SK-N-SH (cell line): ENCODE results near the gene MMD2. TPM values are rescaled to one million over a fixed set of nuclear protein-coding genes. Genes with fewer than 3 reads are reported as not detected.

Source experiments
- CTCF ChIA-PET: fragments of 300-600, 350-600 bp; formaldehyde crosslinking; extraction: SDS; loops from one replicate; lab custom pipeline; 2021; lab: Yijun Ruan, JAX
- POLR2A ChIA-PET: fragments of 350-600 bp; sonication (Branson Sonifier 250); formaldehyde crosslinking; extraction: SDS; loops from one replicate; lab custom pipeline; 2020; ENCODE audit warnings: antibody characterized with exemption, inconsistent platforms; lab: Yijun Ruan, JAX
- DNase-seq: peaks from one replicate; pipeline ENCODE4 v3.0.0; 2012
- H2AFZ ChIP-seq: fragments of 200-600 bp; sonication (generic); 2 replicates; pipeline ENCODE4 v1.8.1; 2016; ENCODE audit warnings: antibody characterized with exemption, mild to moderate bottlenecking, low read depth
- H3F3A ChIP-seq: fragments of 200-600 bp; sonication (generic); replicated peaks from 2 replicates; pipeline ENCODE3; 2016; ENCODE audit warnings: antibody characterized with exemption, mild to moderate bottlenecking; ENCODE audit not compliant: insufficient read depth
- H3K27ac ChIP-seq, 2 experiments: fragments of 200-500 bp in 1 of 2; fragments of 200-600 bp in 1 of 2; sonication (Bioruptor generic) in 1 of 2; sonication (generic), shearing (Covaris generic) in 1 of 2; 2 replicates each; pipeline versions ENCODE4 v1.5.1 to v1.6.1; 2014 to 2016; ENCODE audit warnings: low read depth in 2 of 2, inconsistent platforms in 1 of 2, low read length in 1 of 2, mild to moderate bottlenecking in 1 of 2, mixed read lengths in 1 of 2
- H3K27me3 ChIP-seq: fragments of 200-600 bp; sonication (generic), shearing (Covaris generic); 2 replicates; pipeline ENCODE4 v1.6.1; 2016; ENCODE audit warnings: mixed run types; ENCODE audit not compliant: insufficient read depth
- H3K36me3 ChIP-seq, 2 experiments: fragments of 200-500 bp in 1 of 2; fragments of 200-600 bp in 1 of 2; sonication (Bioruptor generic) in 1 of 2; sonication (generic) in 1 of 2; replicated peaks in 1 of 2; 2 replicates each; pipeline versions ENCODE3 to v1.5.1; 2014 to 2016; ENCODE audit warnings: low read length in 1 of 2, mild to moderate bottlenecking in 1 of 2; ENCODE audit not compliant: insufficient read depth in 2 of 2, control insufficient read depth in 1 of 2
- H3K4me1 ChIP-seq, 2 experiments: fragments of 200-500 bp in 1 of 2; fragments of 200-600 bp in 1 of 2; sonication (Bioruptor generic) in 1 of 2; sonication (generic), shearing (Covaris generic) in 1 of 2; 2 replicates each; pipeline versions ENCODE4 v1.5.1 to v1.6.1; 2014 to 2016; ENCODE audit warnings: low read depth in 1 of 2, low read length in 1 of 2, mixed run types in 1 of 2; ENCODE audit not compliant: insufficient read depth in 2 of 2, control insufficient read depth in 1 of 2
- H3K4me2 ChIP-seq: fragments of 200-600 bp; sonication (generic), shearing (Covaris generic); 2 replicates; pipeline ENCODE4 v1.6.1; 2017; ENCODE audit warnings: mixed run types
- H3K4me3 ChIP-seq, 2 experiments: fragments of 200-500 bp in 1 of 2; fragments of 200-600 bp in 1 of 2; sonication (Bioruptor generic) in 1 of 2; sonication (generic), shearing (Covaris generic) in 1 of 2; 2 replicates each; pipeline versions ENCODE4 v1.5.1 to v1.8.1; 2014 to 2016; ENCODE audit warnings: low read depth in 2 of 2, inconsistent platforms in 1 of 2, low read length in 1 of 2, mild to moderate bottlenecking in 1 of 2, mixed read lengths in 1 of 2, moderate library complexity in 1 of 2
- H3K79me2 ChIP-seq: fragments of 200-600 bp; sonication (generic); 2 replicates; pipeline ENCODE4 v1.8.1; 2017; ENCODE audit warnings: mild to moderate bottlenecking; ENCODE audit not compliant: insufficient read depth
- H3K9ac ChIP-seq: fragments of 200-600 bp; sonication (generic); 2 replicates; pipeline ENCODE4 v1.6.1; 2017; ENCODE audit warnings: mixed run types
- H3K9me2 ChIP-seq: fragments of 200-600 bp; sonication (generic); 2 replicates; pipeline ENCODE4 v1.6.1; 2017; ENCODE audit warnings: mixed run types
- H3K9me3 ChIP-seq: fragments of 200-600 bp; sonication (generic); 2 replicates; pipeline ENCODE4 v1.6.1; 2017; ENCODE audit warnings: mixed run types, mild to moderate bottlenecking, moderate library complexity
- H4K20me1 ChIP-seq: fragments of 200-600 bp; sonication (generic); 2 replicates; pipeline ENCODE4 v1.6.1; 2017; ENCODE audit warnings: mild to moderate bottlenecking, mixed run types; ENCODE audit not compliant: insufficient read depth
- CHD2 ChIP-seq: fragments of 150-350 bp; IDR thresholded peaks from 2 replicates; pipeline ENCODE4 v1.6.1; 2018; ENCODE audit warnings: low read length; ENCODE audit not compliant: partially characterized antibody
- EP300 ChIP-seq, 2 experiments: IDR thresholded peaks; 2 replicates each; pipeline versions ENCODE4 v1.4.0 to v1.6.1; 2012; ENCODE audit warnings: borderline replicate concordance in 1 of 2, low read depth in 1 of 2, low read length in 1 of 2
- EZH2phosphoT487 ChIP-seq: fragments of 200-600 bp; sonication (generic); IDR thresholded peaks from 2 replicates; pipeline ENCODE4 v1.6.1; 2017; ENCODE audit warnings: low read depth, mixed run types, mild to moderate bottlenecking, antibody characterized with exemption, moderate library complexity, borderline replicate concordance
- FOSL2 ChIP-seq: IDR thresholded peaks from 2 replicates; pipeline ENCODE4 v1.4.0; 2012; ENCODE audit warnings: low read depth, mild to moderate bottlenecking, moderate library complexity, borderline replicate concordance
- GABPA ChIP-seq: IDR thresholded peaks from 2 replicates; pipeline ENCODE4 v1.4.0; 2012; ENCODE audit warnings: low read depth, mild to moderate bottlenecking
- GATA2 ChIP-seq: sonication (generic); formaldehyde crosslinking; IDR thresholded peaks from 2 replicates; pipeline ENCODE4 v1.5.0; 2020; ENCODE audit warnings: mild to moderate bottlenecking, missing genetic modification reagents
- MEF2A ChIP-seq: IDR thresholded peaks from 2 replicates; pipeline ENCODE4 v1.4.0; 2012; ENCODE audit warnings: low read depth, borderline replicate concordance
- MXI1 ChIP-seq: IDR thresholded peaks from 2 replicates; pipeline ENCODE4 v1.6.1; 2012; ENCODE audit warnings: mild to moderate bottlenecking, low read depth, low read length, improper control_type of control experiment
- POLR2AphosphoS5 ChIP-seq: IDR thresholded peaks from 2 replicates; pipeline ENCODE4 v1.6.1; 2012; ENCODE audit warnings: low read depth, low read length
- RCOR1 ChIP-seq: fragments of 150-350 bp; IDR thresholded peaks from 2 replicates; pipeline ENCODE4 v1.6.1; 2017; ENCODE audit warnings: antibody characterized with exemption, low read length
- RXRA ChIP-seq: IDR thresholded peaks from 2 replicates; pipeline ENCODE4 v1.4.0; 2012; ENCODE audit warnings: low read depth, mild to moderate bottlenecking, borderline replicate concordance
- SMC3 ChIP-seq: IDR thresholded peaks from 2 replicates; pipeline ENCODE4 v1.6.1; 2012; ENCODE audit warnings: low read depth, low read length, improper control_type of control experiment
- TAF1 ChIP-seq: IDR thresholded peaks from 2 replicates; pipeline ENCODE4 v1.6.1; 2012; ENCODE audit warnings: low read depth, mild to moderate bottlenecking, low read length, moderate library complexity, borderline replicate concordance
- TCF12 ChIP-seq: IDR thresholded peaks from 2 replicates; pipeline ENCODE4 v1.4.0; 2012
- YY1 ChIP-seq: IDR thresholded peaks from 2 replicates; pipeline ENCODE4 v1.4.0; 2012; ENCODE audit warnings: low read depth, mild to moderate bottlenecking
- WGBS: methylation state at CpG from one replicate; pipeline ENCODE4 v1.1.6; 2017; ENCODE audit warnings: low lambda C conversion rate; 5-methylcytosine and 5-hydroxymethylcytosine counted together
- polyA plus RNA-seq, 3 experiments: library from polyadenylated mRNA; depleted of rRNA; stranded (reverse); fragments of >200 nt; gene quantifications; 2 replicates each; pipeline ENCODE4 v1.2.3, GENCODE V29; 2012
- TF ChIP-seq, protein P1 (sequence below): IDR thresholded peaks from 2 replicates; pipeline ENCODE4 v1.6.1; 2012; ENCODE audit warnings: mild to moderate bottlenecking, low read depth, low read length, moderate library complexity
- TF ChIP-seq, protein P2 (sequence below): fragments of 200-600 bp; sonication (generic); IDR thresholded peaks from 2 replicates; pipeline ENCODE4 v1.6.1; 2017; ENCODE audit warnings: antibody characterized with exemption, mild to moderate bottlenecking, moderate library complexity
- TF ChIP-seq, protein P3 (sequence below): IDR thresholded peaks from 2 replicates; pipeline ENCODE4 v1.4.0; 2012; ENCODE audit warnings: low read depth, borderline replicate concordance
- TF ChIP-seq, protein P4 (sequence below): fragments of 150-350 bp; IDR thresholded peaks from 2 replicates; pipeline ENCODE4 v1.6.1; 2017; ENCODE audit warnings: antibody characterized with exemption, low read length, low read depth, borderline replicate concordance
- TF ChIP-seq, protein P5 (sequence below): IDR thresholded peaks from 2 replicates; pipeline ENCODE4; 2012

The MMD2 gene
- polyA plus RNA-seq, 1 of the 3 experiments (the other 2 are of a cell fraction): not detected

DNA sequence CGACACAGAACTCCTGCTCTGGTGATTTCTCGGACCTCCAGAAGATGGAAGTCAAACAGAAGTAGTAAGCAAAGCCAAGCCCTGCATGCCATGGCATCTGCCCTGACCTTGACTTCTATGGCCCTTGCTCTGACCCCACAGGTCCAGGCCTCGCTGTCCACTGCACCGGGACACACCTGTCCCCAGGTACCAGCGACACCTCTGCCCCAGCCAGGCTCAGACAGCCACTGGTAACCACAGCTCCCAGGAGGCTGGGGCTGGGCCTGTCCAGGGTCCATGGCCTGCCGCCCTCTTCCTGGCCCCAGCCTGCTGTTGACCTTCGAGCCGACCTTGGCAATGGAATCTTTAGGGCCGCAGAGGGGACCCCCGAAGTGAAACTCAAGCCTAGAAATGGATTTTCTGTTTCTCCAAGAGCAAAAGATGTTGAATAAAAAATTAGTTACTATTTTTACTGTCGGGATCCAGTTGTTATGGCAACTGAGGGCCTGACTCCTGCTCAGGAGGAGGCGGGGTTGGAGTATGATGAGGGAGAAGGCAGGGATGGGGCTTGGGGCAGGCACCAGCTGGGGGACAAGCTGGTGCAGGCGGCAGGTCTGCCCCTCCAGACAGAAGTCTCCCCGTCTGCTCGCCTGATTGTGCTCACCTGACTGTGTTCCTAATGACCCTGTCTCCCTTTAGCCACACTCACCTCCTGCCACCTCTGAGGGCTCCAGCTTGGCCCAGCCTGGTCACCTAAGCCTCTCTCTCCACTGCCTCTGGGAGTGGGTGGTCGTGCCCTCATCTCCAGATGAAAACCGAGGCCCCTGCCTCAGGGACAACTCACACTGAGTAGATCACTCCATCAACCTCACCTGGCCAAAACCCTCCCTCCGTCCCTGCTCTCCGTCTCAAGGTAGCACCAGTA, 4.1 kb upstream of the MMD2 start:
- H2AFZ ChIP-seq: no peak overlapping the region
- H3K4me1 ChIP-seq: no peaks in the 10 kb centered on the region; a peak in 1 of 4 replicates
- no peaks in the 10 kb centered on the region for H3K36me3 ChIP-seq
- H3K9me2 ChIP-seq: no peaks in the 10 kb centered on the region
- no peak overlapping the region for H3K9ac ChIP-seq
- no peaks in the 10 kb centered on the region for H3F3A ChIP-seq
- H4K20me1 ChIP-seq: no peaks in the 10 kb centered on the region
- no peak overlapping the region for H3K4me3 ChIP-seq
- no peak overlapping the region for H3K27ac ChIP-seq
- ChIA-PET POLR2A (no interaction called here), CTCF (interaction anchor here (0.6 to 4.4 kb wide), 4 partner anchors 10 to 199 kb away, joined by 4 to 28 read pairs (median 7); partner anchors contain the start of gene RADIL)
- H3K27me3 ChIP-seq: peaks cover 31% of the 10 kb centered on the region
- H3K9me3 ChIP-seq: no peaks in the 10 kb centered on the region
- TF ChIP-seq TCF12 (no peak), EZH2phosphoT487 (no peak), RXRA (no peak), MEF2A (no peak), POLR2AphosphoS5 (no peak), TAF1 (no peak), GATA2 (CRISPR knock-in tag) (no peak), YY1 (no peak), GABPA (no peak), SMC3 (no peak), CHD2 (no peak), FOSL2 (no peak), EP300 (IDR thresholded peaks at IDR 0.05; ENCODE audit: borderline replicate concordance in 1 of 2, low read depth in 1 of 2, low read length in 1 of 2) (no peak), RCOR1 (no peak), MXI1 (no peak)
- TF ChIP-seq, protein P1, sequence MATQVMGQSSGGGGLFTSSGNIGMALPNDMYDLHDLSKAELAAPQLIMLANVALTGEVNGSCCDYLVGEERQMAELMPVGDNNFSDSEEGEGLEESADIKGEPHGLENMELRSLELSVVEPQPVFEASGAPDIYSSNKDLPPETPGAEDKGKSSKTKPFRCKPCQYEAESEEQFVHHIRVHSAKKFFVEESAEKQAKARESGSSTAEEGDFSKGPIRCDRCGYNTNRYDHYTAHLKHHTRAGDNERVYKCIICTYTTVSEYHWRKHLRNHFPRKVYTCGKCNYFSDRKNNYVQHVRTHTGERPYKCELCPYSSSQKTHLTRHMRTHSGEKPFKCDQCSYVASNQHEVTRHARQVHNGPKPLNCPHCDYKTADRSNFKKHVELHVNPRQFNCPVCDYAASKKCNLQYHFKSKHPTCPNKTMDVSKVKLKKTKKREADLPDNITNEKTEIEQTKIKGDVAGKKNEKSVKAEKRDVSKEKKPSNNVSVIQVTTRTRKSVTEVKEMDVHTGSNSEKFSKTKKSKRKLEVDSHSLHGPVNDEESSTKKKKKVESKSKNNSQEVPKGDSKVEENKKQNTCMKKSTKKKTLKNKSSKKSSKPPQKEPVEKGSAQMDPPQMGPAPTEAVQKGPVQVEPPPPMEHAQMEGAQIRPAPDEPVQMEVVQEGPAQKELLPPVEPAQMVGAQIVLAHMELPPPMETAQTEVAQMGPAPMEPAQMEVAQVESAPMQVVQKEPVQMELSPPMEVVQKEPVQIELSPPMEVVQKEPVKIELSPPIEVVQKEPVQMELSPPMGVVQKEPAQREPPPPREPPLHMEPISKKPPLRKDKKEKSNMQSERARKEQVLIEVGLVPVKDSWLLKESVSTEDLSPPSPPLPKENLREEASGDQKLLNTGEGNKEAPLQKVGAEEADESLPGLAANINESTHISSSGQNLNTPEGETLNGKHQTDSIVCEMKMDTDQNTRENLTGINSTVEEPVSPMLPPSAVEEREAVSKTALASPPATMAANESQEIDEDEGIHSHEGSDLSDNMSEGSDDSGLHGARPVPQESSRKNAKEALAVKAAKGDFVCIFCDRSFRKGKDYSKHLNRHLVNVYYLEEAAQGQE: no peak
- TF ChIP-seq, protein P2, sequence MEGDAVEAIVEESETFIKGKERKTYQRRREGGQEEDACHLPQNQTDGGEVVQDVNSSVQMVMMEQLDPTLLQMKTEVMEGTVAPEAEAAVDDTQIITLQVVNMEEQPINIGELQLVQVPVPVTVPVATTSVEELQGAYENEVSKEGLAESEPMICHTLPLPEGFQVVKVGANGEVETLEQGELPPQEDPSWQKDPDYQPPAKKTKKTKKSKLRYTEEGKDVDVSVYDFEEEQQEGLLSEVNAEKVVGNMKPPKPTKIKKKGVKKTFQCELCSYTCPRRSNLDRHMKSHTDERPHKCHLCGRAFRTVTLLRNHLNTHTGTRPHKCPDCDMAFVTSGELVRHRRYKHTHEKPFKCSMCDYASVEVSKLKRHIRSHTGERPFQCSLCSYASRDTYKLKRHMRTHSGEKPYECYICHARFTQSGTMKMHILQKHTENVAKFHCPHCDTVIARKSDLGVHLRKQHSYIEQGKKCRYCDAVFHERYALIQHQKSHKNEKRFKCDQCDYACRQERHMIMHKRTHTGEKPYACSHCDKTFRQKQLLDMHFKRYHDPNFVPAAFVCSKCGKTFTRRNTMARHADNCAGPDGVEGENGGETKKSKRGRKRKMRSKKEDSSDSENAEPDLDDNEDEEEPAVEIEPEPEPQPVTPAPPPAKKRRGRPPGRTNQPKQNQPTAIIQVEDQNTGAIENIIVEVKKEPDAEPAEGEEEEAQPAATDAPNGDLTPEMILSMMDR: no peak
- TF ChIP-seq, protein P3, sequence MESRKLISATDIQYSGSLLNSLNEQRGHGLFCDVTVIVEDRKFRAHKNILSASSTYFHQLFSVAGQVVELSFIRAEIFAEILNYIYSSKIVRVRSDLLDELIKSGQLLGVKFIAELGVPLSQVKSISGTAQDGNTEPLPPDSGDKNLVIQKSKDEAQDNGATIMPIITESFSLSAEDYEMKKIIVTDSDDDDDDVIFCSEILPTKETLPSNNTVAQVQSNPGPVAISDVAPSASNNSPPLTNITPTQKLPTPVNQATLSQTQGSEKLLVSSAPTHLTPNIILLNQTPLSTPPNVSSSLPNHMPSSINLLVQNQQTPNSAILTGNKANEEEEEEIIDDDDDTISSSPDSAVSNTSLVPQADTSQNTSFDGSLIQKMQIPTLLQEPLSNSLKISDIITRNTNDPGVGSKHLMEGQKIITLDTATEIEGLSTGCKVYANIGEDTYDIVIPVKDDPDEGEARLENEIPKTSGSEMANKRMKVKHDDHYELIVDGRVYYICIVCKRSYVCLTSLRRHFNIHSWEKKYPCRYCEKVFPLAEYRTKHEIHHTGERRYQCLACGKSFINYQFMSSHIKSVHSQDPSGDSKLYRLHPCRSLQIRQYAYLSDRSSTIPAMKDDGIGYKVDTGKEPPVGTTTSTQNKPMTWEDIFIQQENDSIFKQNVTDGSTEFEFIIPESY: no peak
- TF ChIP-seq, protein P4, sequence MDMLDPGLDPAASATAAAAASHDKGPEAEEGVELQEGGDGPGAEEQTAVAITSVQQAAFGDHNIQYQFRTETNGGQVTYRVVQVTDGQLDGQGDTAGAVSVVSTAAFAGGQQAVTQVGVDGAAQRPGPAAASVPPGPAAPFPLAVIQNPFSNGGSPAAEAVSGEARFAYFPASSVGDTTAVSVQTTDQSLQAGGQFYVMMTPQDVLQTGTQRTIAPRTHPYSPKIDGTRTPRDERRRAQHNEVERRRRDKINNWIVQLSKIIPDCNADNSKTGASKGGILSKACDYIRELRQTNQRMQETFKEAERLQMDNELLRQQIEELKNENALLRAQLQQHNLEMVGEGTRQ: no peak
- TF ChIP-seq, protein P5, sequence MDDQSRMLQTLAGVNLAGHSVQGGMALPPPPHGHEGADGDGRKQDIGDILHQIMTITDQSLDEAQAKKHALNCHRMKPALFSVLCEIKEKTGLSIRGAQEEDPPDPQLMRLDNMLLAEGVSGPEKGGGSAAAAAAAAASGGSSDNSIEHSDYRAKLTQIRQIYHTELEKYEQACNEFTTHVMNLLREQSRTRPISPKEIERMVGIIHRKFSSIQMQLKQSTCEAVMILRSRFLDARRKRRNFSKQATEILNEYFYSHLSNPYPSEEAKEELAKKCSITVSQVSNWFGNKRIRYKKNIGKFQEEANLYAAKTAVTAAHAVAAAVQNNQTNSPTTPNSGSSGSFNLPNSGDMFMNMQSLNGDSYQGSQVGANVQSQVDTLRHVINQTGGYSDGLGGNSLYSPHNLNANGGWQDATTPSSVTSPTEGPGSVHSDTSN: no peak
- H3K79me2 ChIP-seq: no peaks in the 10 kb centered on the region
- DNase-seq: no peak
- H3K4me2 ChIP-seq: no peak overlapping the region
- WGBS: 54% methylated on average over 18 of the region's 19 CpGs
